ENCODE results near the gene RAB3GAP2. TPM values are rescaled to one million over a fixed set of nuclear protein-coding genes. Genes with fewer than 3 reads are reported as not detected.

RAB3GAP2 gene
- total and polyA plus RNA-seq, 2 donors (not counting 1 experiment from before 2014, with no cell fraction given): 16.9 to 70.5 TPM

GRCh38 chr1:220203816-220204215 is 68.4 kb downstream of the RAB3GAP2 start:
- no peaks in the 10 kb centered on the region for H3K4me1 Mint-ChIP-seq
- Histone ChIP-seq H3K9ac (ENCODE audit: low read length) (no peak overlapping the region), H3K4me2 (replicated peaks; ENCODE audit: low read depth, low read length, poor library complexity, severe bottlenecking) (no peak overlapping the region), H3K27me3 (replicated peaks in 1 of 4; ENCODE audit: control extremely low read depth in 1 of 4, control insufficient read depth in 3 of 4, insufficient read depth in 4 of 4, low read length in 3 of 4) (no peaks in the 10 kb centered on the region), H2AFZ (ENCODE audit: insufficient read depth, low read depth, low read length, poor library complexity, severe bottlenecking) (no peak overlapping the region), H4K20me1 (ENCODE audit: control insufficient read depth, insufficient read depth, low read length, poor library complexity, severe bottlenecking) (no peaks in the 10 kb centered on the region), H3K79me2 (ENCODE audit: control insufficient read depth, insufficient read depth, low read length) (no peaks in the 10 kb centered on the region), H3K4me3 (ENCODE audit: control extremely low read depth in 1 of 5, extremely low read depth in 1 of 5, insufficient read depth in 1 of 5, low read depth in 2 of 5, low read length in 4 of 5) (no peak overlapping the region), H3K27ac (ENCODE audit: low read length in 2 of 2) (no peak overlapping the region), H3K36me3 (replicated peaks in 1 of 2; ENCODE audit: control extremely low read depth in 1 of 2, control insufficient read depth in 1 of 2, extremely low read depth in 1 of 2, insufficient read depth in 2 of 2, low read length in 1 of 2) (peaks cover 7 to 59% of the 10 kb centered on the region in 2 experiments), H3K9me3 (ENCODE audit: control extremely low read depth in 1 of 3, control insufficient read depth in 2 of 3, insufficient read depth in 1 of 3, low read length in 2 of 3) (peaks cover 0 to 2% (median 0%) of the 10 kb centered on the region in 3 donors), H3K4me1 (ENCODE audit: control insufficient read depth in 2 of 2, insufficient read depth in 2 of 2, low read length in 2 of 2) (no peaks in the 10 kb centered on the region)
- H3K9me3 Mint-ChIP-seq (ENCODE audit: insufficient read depth): no peaks in the 10 kb centered on the region
- ChIA-PET POLR2A (no interaction called here), CTCF (no interaction called here)
- no peak overlapping the region for H3K4me3 Mint-ChIP-seq
- intact Hi-C loops (cut with micrococcal nuclease): no loop called here
- no peaks in the 10 kb centered on the region for H3K27me3 Mint-ChIP-seq
- no peak for ATAC-seq (ENCODE audit: low read depth)
- TF ChIP-seq EZH2 (IDR thresholded peaks at IDR 0.05; ENCODE audit: borderline replicate concordance, insufficient read depth, low read depth, low read length, poor library complexity, severe bottlenecking): no peak
- TF ChIP-seq CTCF (IDR thresholded peaks at IDR 0.05): no peak
- no peak overlapping the region for H3K27ac Mint-ChIP-seq
- no CpG with 5 or more reads among the region's 2 CpGs for WGBS (ENCODE audit: insufficient coverage)
- DNase-seq: no peak

GRCh38 chr1:220198186-220199005 is 73.9 kb downstream of the RAB3GAP2 start:
- H3K4me2 ChIP-seq (replicated peaks; ENCODE audit: low read depth, low read length, poor library complexity, severe bottlenecking): no peak overlapping the region
- Mint-ChIP-seq H3K27me3 (no peaks in the 10 kb centered on the region), H3K4me3 (no peak overlapping the region), H3K4me1 (no peaks in the 10 kb centered on the region), H3K9me3 (ENCODE audit: insufficient read depth) (no peaks in the 10 kb centered on the region), H3K27ac (no peak overlapping the region)
- H3K9me3 ChIP-seq (ENCODE audit: control extremely low read depth in 1 of 3, control insufficient read depth in 2 of 3, insufficient read depth in 1 of 3, low read length in 2 of 3): no peaks in the 10 kb centered on the region
- no peaks in the 10 kb centered on the region for H3K27me3 ChIP-seq (replicated peaks in 1 of 4; ENCODE audit: control extremely low read depth in 1 of 4, control insufficient read depth in 3 of 4, insufficient read depth in 4 of 4, low read length in 3 of 4)
- no peaks in the 10 kb centered on the region for H3K4me1 ChIP-seq (ENCODE audit: control insufficient read depth in 2 of 2, insufficient read depth in 2 of 2, low read length in 2 of 2)
- DNase-seq: no peak
- no peak overlapping the region for H3K4me3 ChIP-seq (ENCODE audit: control extremely low read depth in 1 of 5, extremely low read depth in 1 of 5, insufficient read depth in 1 of 5, low read depth in 2 of 5, low read length in 4 of 5)
- ChIA-PET CTCF (interaction anchor here (0.7 to 1.1 kb wide), 2 partner anchors 9 to 27 kb away, joined by 3 read pairs; no protein-coding TSS in a partner anchor), POLR2A (no interaction called here)
- H3K79me2 ChIP-seq (ENCODE audit: control insufficient read depth, insufficient read depth, low read length): no peaks in the 10 kb centered on the region
- ATAC-seq (ENCODE audit: low read depth): no peak
- H2AFZ ChIP-seq (ENCODE audit: insufficient read depth, low read depth, low read length, poor library complexity, severe bottlenecking): no peak overlapping the region
- H4K20me1 ChIP-seq (ENCODE audit: control insufficient read depth, insufficient read depth, low read length, poor library complexity, severe bottlenecking): no peaks in the 10 kb centered on the region
- H3K36me3 ChIP-seq (replicated peaks in 1 of 2; ENCODE audit: control extremely low read depth in 1 of 2, control insufficient read depth in 1 of 2, extremely low read depth in 1 of 2, insufficient read depth in 2 of 2, low read length in 1 of 2): peaks cover 0 to 43% of the 10 kb centered on the region in 2 experiments
- intact Hi-C loops (cut with micrococcal nuclease): no loop called here
- no peak for TF ChIP-seq CTCF (IDR thresholded peaks at IDR 0.05)
- no peak for TF ChIP-seq EZH2 (IDR thresholded peaks at IDR 0.05; ENCODE audit: borderline replicate concordance, insufficient read depth, low read depth, low read length, poor library complexity, severe bottlenecking)
- WGBS (ENCODE audit: insufficient coverage): no CpG with 5 or more reads among the region's 5 CpGs
- no peak overlapping the region for H3K9ac ChIP-seq (ENCODE audit: low read length)
- no peak overlapping the region for H3K27ac ChIP-seq (ENCODE audit: low read length in 2 of 2)

All from B cell (primary cell).